GM19240 (cell line): Measurements from ENCODE around the gene COL4A1.

Source experiments
- DNase-seq: peaks from one replicate; pipeline ENCODE4 v3.0.0; 2011; ENCODE audit warnings: low spot score; ENCODE audit not compliant: insufficient read length

Gene COL4A1

DNA sequence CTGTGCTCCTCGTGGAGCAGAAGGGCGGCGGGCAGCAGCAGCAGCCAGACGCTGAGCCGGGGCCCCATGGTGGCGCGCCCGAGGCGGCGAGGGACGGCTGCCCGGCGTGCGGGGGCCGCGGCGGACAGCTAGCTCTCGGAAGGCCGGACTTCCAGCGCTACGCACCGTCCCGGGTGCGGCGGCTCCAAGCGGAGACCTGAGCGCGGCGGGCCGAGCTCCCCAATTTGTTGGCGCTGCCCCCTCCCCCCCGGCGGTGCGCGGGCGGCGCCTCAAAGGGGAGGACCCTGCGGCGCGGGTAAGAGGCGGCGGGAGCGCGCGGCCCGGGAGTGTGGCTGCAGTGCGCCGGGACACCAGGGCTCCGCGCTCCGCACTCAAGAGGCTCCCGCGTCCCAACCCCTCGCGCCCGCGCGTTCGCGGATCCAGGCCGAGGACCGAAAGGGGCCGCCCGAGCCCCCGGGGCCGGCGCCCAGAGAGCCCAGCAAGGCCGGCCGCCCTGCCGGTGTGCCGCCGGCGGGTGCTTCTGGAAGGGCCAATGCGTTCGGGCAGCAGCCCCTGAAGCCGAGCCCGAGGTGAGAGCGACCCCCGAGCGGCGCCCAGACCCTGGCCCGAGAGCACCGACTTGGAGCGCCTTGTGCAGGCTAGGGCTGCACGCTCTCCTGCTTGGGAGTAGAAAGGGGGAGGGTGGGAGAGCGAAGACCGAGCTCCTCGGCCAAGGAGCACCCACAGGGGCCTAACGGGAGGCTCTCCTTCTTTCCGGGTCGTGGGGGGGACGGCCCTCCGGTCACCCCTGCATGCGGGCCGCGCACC is at the start of gene COL4A1, which contains the start of gene COL4A2:
Gene COL4A1 (minus strand): TSS at position 198 of the 807 bp plus-strand sequence. CDS start 130 bp downstream, at position 68.
Gene COL4A2 (plus strand): TSS at position 325 of the 807 bp plus-strand sequence. CDS start 620 bp downstream, outside the sequence.
- no peak for DNase-seq

DNA sequence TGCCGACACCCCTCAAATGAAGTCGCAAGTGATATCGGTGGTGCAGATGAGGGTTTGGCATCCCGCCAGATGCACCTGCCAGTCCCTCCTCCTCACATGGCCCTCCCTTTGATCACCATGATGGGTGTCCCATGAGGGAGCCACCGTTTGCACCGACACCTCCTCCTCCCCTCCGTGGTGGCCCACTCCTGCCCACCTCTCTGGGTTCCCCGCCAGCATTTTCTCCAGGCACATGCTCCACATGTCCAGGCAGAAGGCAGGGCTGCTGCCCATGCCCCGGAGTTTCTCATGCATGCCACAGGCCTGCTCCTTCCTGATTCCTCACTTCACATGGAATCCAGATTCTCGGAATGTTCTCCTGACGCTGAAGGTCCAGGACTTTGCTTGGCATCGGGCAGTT is 49.4 kb upstream of the COL4A1 start:
- no peak for DNase-seq

DNA sequence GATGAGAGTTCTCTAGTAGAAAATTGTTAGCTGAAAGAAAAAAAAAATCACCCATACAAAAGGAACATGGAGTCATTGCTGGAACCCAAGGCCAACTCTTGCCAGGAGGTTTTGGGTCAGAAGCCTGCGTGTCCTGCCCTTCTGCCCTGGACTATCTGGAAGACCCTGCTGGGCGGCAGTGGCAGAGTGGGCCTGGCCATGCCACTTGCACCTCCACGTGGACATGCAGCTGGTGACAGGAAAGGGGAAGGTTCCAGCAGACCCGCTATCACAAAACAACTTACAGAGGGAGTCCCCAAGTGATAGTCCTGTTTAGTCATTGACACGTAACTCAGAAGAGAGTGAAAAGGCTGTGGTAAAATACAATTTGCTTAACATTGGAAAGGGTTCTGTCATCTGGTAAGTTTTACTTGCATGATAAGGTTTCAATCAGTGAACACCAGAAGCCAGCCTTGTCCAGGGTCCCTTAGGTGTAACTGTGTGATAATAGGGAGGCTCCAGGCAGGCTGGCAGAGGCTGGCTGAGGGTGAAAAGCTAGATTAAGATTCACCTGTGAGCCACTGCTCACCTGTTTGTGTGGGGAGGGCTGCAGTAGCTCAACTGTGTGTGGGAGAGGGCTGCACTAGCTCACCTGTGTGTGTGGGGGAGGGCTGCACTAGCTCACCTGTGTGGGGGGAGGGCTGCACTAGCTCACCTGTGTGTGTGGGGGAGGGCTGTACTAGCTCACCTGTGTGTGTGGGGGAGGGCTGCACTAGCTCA is 47.9 kb upstream of the COL4A1 start:
- no peak for DNase-seq

DNA sequence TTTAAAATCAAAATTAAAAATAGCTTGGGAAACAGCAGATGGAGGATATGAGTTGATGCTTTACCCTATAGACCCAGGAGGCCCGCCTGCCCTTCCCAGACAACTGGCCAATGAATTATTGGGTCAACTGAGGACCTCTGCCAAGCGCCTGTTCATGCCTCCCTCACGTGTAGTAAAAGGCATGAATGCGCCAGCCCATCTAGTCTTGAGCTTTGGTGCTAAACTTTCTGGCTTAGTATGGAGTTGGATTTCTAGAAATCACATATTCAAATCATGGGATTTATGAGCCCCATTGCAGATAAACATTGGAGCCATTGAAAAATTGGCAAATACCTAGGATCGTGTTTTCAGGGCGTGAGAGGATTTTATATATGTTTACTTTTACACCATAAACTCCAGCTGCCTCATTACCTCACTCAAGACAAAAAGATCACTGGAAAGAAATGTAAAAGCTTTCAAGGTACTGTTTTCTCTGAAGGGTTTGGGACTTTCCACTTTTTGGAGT is 47.2 kb upstream of the COL4A1 start:
- DNase-seq = no peak

DNA sequence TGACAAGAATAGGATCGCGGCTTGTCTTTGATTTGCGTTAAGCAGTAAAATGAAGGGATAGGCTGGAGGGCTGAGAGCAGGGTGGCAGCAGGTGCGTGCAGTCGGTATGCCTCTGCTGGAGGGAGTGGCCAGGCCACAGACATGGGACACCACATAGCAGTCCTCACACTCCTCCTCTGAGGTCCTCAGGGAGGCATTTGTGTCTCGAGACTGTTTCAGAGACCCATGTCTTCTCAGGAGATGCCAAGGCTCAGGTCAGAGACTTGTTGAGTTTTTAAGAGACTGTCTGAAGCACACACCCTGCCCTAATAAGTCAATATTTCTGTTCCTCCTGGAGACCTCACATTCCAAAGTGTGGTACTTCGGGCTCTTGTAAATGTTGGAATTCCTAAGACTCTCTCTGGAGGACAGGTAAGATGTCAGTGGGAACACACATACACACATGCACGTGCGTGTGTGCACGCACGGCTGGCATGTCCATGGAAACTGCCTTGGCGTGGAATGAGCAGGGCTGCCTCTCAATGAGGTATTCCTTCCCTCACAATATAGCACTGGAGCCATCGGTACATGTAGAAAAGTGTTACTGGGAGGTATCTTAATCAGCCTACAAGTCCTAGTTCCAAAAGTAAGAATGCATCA is 46.5 kb upstream of the COL4A1 start:
- DNase-seq = no peak

DNA sequence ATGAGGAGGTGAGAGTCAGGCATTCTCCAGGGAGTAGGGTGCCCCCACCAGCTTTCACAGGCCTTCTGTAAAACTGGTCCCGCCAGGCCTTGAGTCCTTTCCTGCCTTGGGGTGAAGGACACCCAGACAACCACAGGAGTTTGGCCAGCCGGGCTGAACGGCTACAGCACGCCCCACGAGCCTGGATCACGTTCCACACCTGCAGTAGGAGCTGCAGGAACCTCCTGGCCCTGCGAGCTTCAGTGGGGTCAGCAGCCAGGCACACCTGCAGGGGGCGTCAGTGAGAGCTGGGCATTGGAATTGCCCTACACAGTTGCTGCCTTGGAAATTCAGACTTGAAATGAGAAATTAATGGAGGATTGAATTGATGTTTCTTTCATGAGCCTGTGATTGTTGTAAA is 45.8 kb upstream of the COL4A1 start:
- DNase-seq = no peak

DNA sequence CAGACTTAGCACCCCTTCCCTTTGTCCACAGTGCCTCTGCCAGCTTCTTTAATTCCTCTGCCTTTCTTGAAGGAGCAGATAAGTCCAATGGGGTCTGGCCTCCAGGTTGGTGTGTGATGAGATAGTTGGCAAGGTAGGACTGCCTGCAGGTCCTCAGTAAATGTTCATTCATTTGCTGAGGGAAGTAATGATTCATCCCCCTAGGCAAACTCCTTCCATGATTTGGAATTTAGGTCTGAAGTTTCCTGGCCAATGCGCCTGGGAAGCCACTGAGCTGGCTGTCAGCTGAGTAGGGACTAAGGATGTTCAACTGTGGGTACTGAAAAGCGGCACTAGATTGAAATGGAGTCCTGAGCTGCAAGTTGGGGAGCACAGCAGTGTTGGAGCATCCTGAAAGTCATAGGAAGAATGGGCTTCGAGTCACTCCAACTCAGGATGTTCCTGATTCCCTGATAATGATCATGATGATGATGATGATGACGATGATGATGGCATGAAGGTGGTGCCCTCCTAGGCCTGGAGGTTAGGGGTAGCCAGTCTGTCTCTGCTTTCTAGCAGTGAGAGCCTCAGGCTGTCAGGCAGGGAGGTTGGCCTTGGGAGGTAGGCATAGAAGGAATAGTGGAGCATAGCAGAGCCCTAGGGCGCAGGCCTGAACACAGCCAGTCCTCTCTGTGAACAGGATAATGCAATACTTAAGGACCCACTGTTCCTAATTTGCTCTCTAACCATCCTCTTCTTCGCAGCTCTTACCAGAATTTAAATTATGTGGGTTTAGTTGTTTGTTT is 44.9 kb upstream of the COL4A1 start:
- no peak for DNase-seq

DNA sequence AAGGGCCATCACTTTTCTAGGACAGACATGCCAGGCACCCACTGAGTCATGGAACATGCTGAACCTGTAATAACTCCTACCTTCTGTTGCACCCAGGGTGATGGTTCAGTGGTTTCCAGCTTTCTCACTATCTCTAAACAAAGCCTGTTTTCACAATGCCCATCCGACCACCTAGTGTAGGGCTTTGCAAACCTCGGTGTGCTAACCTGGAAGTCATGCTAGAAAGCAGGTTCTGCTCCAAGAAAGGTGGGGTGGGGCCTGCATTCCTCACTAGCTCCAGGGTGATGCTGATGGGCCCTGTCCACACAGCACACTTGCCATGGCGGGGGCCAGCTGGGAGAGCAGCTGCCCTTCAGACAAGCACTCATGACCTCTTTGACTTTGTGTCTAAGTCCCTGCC is 43.6 kb upstream of the COL4A1 start:
- DNase-seq = no peak

DNA sequence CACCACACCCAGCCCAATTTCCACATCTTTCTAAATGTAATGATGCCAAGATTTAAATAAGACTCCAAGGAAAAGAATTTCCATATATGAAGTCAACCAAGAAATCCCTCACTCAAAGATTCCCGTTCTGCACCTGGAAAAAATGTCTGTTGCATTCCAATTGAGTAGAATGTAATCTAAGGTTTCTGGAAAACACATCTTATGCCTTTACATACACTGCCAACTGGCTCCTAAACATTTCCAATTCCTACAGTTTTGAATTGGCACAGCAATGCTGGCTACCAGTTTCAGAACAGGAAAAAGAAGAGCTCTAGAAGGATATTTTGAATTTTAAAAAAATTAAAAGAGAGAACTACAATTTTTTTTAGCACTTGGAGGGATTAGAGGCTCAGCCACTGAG is 43.1 kb upstream of the COL4A1 start:
- DNase-seq = no peak

DNA sequence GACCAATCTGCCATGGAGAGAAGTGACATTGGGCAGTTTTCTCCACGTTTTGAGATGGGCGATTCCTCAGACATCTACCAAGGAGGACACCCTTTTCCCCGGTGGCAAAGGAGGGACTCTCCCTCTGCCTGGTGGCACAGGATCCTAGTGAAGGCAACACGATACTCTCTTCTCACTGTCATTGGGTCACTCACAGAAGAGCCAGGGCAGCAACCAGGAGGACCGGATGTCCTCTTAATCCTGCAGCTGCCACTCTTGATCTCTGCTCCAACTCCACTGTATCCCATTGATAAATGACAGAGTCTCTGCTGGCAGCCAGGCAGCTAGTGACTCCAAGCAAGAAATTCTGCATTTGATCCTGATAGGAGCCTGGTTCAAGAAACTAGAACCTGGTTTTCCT is 42.3 kb upstream of the COL4A1 start:
- no peak for DNase-seq

DNA sequence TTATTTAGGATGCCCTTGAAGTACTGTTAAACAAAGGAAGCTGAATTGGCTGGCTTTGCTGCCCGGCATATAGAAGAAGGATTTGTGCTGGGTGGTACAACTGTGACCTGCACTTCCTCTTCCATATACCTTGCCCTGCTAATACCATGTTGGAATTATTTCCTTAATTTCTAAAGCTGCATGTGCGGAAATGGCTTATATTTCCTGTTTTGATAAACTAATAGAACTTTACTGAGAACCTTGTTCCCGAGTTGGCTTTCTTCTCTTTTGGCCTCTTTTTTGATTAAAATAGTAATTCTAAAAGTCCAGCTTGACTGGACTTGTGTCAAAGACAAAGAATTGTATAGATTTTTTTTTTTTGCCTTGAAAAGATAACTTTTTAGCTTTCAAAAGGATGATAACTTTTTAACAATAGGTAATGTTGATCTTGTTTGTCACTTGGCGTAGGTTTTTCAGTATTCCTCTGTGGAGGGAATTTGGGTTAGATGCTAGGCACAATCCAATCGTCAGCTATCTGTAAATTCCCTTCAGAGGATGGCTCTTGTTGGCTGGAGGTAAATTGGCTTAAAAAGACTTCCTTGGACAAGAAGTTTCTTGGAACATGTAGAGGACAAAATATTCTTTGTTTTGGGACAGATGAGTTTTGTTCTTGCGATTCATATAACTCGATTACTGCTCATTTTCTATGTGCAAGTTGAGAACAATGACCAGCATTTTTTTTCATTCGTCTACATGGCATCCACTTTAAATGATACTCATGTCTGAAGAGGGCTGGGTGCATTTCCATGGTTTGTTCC is 41.5 kb upstream of the COL4A1 start:
- DNase-seq = no peak

DNA sequence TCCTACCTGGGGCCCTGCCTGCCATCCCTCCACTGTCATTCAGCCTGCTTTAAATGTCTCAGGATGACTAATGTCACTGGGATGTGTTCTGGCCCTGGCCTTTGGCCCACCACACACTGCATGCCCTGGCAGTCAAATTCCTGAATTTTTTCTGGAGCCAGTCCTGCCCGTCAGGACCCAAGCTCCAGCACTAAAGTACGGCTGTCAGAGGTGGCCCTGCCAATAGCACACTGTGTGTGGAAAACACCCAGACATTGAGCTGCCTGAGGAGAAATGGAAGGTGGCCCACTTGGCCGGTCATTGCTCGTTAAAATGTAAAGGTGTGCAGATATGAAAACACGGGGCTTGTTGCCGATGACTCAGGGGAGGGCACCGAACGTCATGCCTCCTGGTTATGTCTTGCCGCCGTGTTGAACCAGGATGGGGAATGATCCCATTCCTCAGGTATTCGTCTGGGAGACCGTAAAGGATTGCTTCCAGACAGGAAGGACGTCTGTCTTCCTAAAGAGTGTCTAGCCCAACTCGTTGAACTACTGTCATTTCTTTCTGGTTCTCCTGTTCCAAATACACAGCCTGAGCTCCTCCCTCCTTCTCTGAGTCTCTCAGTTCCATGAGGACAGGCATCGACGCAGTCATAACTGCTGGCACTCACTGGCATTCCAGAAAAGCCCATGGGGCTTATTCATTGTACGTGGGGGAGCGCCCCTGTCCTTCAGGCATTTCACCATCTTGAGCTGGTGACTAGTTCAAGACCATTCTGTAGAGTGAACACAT is 40.8 kb upstream of the COL4A1 start:
- no peak for DNase-seq

DNA sequence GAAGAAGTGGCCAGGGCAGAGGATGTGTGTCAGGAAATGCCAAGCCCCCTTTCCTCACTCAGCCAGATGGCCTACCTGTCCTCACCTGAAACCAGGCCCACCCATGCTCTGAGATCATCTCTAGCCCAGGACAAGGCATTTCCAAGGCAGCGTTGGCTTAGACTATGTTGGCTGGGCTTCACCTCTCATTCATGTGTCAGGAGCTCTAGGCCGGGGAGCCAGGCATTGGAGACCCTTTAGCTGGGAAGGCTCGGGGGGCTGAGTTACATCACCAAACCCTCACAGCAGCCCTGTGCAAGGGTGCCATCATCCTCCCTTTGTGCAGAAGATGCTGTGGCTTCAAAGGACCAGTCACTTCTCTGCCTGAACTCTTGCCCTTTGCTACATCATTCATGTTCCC is 40.1 kb upstream of the COL4A1 start:
- DNase-seq = no peak

DNA sequence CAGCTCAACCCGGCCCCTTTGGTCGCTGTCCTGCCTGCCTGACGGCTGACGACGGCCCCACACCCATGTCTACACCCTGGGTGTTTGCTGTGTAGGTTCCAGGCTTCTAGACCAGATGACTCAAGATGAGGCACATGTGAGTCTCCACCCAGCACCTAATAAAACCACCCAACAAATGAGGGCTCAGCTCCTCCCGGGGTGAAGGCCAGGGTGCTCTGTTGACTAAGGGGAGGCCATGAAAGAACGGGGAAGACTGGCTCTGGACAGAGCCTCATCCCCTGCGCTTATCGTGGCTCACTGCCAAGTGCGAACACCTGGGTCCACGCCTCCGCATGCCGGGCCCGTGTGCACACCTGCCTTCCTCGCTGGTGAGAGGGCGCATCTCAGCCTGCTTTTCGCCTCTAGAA is 39.7 kb upstream of the COL4A1 start:
- no peak for DNase-seq

DNA sequence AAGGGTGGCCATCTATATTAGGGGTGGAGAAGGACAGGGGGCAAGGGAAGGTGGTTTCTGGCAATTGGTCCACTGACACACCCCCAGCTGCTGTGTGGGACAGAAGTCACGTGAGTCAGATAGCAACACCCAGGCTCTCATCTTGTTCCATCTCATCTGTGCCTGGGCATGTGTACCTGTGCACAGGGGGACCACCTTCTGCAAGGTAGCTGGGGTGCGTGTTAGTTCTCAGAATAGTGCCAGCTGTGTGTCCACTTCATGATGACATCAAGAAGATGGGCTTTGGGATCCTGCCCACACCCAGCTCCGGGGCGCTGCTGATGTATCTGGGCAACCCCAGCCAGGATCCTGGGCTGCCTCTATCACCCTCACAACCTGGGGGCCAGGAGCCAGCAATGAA is 38.7 kb upstream of the COL4A1 start:
- no peak for DNase-seq

DNA sequence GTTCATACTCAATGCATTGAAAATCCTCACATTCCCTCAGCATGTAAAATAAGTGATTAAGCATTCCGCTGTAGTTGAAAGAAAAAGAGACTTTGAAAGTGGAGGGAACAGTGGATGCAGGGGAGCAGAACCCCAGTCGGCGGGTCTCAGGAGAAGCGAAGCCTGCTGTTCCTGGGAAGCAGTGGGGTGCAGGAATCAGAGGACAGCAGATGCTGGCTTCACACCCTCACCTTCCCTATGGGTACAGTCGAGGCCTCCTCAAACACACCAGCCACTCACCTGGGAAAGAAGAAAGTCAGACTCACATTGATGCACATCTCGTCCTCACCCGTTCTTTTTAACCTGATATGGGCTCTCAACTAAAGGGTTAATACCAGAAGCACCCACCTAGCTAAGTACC is 38.3 kb upstream of the COL4A1 start:
- DNase-seq = no peak

DNA sequence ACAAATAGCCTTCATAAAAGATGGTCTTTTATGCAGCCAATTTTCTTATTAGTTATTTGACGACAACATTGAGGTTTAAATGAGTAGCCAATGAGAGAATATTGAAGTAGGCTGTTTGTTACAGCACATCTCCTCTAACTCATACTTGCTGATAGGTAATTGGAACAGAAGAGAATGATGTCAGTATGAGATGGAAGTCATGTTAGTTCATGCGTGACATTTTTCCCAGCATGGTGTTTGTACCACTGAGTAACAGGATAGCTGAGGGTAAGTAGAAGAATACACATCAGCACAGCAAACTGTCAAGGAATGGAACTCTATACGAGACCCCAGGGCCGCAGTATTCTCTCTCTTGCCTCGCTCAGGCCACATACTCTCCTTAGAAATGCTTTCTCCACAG is 37.4 kb upstream of the COL4A1 start:
- DNase-seq = no peak

DNA sequence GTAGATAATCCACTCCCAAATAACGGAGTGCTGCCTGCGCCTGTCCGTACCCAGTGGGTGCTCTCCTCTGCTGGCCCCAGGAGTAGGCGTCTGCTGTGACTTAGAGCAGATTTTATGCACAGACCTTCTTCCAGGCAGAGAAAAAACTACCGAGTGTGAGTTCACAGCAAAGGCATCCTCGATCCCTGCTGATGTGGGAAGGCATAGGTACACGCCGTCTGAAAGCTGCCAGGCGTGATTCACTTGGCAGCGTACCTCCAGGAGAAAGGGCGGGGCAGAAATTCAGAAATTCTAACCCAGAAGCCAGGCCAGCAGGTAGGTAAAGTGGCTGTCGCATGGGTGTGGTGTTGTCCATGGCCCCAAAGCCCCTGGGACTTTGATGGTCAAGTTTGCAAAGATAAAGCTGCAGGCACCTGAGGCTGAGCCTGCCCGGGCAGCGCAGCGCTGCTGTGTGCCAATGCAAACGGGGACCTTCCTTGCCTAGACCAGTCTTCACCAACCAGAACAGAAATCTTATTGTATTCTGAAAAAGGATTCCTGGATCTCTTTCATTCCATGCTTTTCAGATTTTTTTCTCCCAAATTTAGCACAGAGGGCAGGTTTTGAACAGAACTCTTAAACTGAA is 36.4 kb upstream of the COL4A1 start:
- DNase-seq = no peak

DNA sequence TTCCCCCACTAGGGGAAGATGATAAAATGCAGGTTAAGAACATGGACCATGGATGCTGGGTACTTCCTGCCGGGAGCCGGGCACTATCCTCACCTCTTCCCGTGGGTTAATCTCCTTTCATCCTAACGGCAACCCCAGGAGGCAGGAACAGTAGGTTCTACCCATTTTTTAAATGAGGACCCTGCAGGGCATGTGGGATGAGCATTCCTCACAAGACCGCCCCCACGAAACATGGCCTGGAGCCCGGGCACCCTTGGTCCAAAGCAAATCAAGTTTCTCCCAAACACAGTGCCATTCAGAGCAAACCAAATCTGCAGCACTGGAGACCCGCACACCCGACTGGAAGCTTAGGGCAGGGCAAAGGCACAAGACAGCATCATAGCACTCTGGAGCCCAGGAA is 35.5 kb upstream of the COL4A1 start:
- DNase-seq = no peak
